ENCODE data around the gene OPN3.

Gene OPN3

DNA sequence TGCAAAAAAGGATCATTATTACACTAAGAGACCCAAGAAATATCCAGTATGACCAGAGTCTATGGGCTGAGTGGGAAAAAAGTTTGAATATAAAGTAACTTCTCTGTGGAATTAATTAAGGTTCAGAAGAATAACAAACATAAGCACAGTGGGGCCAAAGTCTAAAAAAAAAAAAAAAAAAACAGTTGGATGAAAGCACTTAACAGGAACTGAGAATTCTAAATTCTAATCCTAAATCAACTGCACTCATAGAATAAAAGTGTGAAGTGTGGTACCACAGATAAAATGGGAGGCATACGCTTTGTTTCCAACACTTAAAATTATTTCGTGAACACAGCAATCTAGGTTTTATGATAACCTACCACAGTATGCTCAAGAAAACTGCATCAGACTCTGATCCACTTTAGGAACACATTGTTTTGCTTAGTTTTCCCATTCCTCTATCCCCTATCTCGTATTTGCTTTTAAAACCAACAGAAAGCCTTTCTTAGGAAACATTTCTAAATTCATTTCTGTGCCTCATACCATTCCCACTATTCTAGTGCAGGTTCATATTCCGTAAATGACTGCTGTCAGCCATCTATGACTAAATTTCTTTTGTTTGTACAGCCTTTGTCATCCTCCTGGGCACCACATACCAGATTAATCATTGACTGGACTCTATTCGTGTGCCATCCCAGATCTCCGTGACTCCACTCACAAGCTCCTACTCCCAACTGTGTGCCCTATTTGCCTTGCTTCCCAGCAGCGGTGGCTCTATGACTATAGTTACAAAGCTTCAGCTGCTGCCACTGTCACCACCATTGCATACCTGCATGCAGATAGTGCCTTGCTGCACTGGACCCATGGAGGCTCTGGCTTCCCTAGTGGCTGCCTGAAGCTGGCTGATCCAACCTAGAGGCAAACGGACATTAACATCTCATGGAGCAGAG lies 24.9 kb downstream of the OPN3 start:
- DNase-seq (ENCODE audit: low spot score): no peak

DNA sequence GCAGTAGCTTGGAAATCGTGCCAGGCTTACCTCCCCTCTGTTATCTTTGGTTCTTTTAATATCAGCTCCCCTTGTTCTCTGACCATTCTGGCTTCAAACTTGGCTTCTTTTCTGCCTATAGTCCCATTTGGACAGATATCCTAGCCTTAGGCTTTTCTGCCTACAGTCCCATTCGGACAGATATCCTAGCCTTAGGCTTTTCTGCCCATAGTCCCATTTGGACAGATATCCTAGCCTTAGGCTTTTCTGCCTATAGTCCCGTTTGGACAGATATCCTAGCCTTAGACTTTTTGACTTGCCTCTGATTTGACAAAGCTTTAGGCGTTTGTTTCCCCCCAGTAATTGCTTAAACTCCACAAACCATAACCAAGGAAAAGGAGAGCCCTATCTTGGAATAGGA lies 25.6 kb downstream of the OPN3 start:
- no peak for DNase-seq (ENCODE audit: low spot score)

DNA sequence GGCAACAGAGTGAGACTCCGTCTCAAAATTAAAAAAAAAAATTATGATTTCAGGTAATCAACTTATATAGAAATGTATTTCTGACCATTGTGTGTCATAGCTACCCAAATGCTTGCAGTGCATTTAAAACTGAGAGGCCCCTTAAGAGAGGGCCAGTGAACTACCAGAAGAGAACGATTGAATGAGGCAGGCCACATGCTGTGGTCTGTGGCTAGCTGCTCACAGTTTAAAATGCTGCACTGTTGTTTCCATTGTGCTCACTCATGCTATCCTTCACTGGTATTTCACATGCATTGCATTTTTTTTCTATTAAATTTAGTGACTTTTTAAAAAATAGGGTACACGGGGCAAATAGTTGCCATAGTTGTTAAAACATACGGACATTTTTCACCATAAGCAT lies 26.0 kb downstream of the OPN3 start:
- no peak for DNase-seq (ENCODE audit: low spot score)

DNA sequence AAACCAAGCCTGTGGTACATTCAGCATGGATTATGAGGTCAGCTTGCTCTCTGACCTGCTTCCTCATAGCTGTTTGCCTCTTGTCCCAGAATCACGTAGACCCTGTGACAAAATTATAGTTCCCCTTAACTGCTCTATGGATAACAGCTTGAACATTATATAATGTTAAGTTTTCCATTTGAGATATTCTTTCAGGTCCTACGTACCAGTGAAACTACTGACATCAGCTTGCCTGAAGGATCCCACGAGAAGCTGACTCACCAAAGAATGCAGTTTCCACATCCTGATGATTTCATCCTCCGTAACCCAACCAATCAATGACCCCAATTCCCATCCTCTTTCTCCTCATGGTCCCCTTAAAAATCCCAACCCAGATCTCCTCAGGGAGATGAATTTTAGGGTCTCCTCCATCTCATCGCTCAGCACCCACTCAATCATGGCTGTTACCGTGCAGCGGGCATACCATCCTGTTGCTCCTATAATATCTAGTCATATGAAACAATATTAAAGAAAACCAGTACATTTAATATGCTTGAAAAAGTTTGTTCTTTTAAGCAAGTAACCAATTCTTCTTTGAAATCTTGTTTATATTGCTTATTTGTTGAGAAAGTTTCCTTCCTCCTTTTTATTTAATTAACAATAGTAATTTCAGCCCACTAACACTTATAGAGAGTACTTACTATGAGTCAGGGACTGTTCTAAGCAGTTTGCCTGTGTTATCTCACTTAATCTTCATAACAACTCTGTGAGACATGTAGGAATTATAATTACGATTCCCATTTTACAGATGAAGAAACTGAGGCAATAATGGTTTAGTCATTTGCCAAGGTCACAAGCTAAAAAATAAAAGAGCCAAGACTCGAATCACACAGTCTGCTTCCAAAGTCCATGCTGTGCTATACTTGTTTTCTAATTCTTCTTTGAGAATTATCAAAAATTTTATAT lies 27.4 kb downstream of the OPN3 start:
- peak; percentile 27 for DNase-seq (ENCODE audit: low spot score)

DNA sequence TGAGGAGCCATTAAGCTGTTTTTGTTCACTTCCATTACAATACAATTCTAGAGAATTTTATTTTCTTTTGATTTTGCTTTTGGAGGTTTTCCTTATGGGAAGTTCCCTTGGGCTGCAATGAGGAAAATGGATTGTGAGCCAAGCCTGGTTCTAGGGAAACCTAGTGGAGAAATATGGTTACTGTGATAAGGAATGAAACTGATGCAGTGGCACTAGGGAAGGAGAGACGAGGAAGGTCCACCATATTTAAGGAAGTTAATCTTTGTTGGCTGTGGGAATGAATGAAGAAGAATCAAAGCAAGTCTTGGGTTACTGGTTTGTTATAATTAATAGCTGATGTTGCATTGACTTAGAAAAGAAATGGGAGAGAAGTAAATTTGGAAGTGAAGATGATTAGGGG lies 28.4 kb downstream of the OPN3 start:
- no peak for DNase-seq (ENCODE audit: low spot score)

DNA sequence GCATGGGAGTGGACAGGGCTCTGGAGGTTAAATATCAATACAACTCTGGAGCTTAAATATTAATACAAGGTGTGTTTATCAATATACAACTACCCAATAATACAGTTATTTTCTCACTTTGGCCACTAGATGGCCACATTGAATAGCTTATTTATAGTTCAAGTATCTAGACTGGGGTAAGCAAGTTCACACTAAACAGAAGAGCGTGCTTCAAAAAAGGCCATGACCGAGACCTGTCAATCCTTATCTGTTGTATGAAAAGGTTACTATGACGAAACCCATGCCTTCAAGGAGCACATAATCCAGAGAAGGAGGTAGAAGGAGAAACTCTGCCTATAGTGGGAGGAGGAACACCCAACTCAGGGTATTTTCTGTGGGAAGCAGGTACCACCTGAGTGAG lies 29.1 kb downstream of the OPN3 start:
- peak; percentile 73 for DNase-seq (ENCODE audit: low spot score)

DNA sequence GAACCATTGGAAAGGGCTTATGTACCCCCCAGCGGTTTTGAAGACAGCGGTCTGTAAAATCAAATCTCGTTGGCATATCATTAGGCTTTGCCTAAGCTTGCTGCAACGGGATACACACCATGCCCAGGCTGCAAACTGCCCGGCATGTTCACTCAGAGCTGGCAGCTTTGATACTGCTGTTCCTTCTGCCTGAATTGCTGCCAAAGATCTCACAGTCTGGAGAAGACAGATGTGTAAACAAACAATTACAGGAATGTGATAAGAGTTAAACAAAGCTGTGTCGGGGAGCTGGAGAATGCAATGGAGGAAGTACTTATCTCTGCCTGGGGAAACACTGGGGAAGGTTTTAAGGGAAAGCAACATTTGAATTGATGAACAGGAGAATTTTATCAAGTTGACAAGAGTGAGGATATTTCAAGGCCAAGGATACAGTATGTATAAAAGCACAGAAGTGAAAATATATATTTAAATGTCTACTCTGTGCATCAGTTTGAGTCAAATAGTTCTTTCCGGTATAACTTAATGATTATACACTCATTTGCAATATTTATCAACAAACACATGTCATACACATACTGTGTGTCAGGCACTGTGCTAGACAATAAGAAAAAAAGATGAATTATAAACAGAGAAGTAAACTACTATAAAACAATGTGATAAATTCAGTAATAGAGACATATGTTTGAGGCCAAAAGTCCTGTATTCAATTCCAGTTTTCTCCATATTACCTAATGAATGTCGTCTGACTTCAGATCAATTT lies 29.9 kb downstream of the OPN3 start:
- no peak for DNase-seq (ENCODE audit: low spot score)

DNA sequence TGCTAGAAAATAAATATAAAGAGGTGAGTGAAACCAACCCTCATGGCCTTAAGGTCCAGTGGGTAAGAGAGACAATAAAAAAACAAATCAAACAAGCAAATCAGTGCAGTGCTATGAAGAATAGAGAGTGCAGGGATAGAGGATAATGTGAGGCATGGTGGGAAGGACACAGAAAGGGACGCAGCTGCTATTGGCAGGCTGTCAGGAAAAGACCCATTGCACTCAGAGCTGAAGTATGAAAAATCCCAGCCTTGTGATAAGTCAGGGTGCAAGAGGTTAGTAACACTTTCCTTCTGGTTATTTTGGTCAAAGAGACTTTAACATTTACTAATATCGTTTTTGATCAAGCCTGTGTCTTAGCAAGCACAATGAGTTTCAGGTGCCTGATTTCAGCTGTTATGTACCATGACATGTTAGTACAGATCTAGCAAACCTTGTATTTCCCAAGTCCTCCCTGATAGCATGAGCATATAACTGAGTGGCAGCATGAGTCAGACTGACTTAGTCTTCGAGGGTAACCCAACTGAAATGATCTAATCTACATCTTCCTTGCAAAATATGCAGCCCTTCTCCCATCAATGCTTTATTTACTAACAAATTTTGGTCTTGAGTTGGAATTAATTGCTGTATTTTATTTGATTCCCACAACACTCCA lies 31.7 kb downstream of the OPN3 start:
- no peak for DNase-seq (ENCODE audit: low spot score)

DNA sequence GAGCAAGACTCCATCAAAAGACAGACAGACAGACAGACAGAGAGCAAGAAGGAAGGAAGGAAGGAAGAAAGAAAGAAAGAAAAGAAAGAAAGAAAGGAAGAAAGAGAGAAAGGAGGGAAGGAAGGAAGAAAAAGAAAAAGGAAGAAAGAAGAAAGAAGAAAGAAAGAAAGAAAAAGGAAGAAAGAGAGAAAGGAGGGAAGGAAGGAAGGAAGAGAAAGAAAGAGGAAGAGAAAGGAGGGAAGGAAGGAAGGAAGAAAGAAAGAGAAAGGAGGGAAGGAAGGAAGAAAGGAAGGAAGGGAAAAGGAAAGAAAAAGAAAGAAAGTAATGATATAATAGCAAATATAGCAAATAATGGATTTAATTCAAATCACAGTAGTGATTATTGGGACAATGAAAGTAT lies 32.7 kb downstream of the OPN3 start:
- DNase-seq (ENCODE audit: low spot score): no peak

DNA sequence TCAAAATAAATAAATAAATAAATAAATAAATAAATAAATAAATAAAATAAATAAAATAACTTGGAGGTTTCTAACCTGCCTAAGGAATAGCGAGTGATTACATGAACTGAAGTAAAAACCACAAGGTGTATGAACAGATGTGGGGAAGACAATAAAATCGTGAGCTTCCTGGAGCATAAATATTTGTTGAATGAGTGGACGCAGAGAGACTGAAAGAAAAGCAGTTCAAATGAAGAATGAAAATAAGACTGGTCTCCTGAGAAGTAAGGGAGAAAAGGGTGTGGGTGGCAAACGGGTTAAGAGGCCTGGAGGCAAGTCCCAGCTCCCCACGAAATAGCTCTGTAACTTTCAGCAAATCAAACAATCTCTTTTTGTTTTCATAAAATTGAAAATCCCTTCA lies 33.6 kb downstream of the OPN3 start:
- no peak for DNase-seq (ENCODE audit: low spot score)

DNA sequence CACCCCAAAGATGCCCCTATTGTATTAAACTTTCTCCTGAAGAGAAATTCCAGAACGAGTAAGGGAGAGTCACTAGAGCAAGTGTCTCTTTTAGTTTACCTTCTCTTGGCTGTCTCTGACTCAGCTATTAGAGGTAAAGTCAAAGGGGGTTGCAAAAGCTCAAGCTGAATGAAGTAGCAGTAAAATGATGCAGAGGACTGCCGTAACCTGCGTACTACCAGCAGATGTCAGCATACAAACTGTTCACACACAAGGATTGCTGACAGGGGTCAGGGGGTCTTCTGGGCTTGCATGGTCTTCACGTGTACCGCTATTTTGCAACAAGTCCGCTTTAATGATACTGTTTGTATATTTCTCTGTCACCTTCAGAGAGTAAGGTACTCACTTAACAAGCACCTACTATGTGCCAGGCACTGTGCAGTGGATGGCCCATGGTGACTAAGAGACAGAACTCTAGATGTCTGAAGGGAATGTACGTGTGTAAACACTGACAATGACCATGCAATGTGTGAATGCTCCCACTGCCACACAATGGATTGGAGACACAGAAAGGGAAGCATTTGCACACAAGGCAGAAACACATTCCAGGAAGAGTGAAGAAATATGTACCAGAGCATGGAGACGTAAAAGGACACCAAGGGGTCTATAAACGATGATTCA lies 34.9 kb downstream of the OPN3 start:
- no peak for DNase-seq (ENCODE audit: low spot score)

DNA sequence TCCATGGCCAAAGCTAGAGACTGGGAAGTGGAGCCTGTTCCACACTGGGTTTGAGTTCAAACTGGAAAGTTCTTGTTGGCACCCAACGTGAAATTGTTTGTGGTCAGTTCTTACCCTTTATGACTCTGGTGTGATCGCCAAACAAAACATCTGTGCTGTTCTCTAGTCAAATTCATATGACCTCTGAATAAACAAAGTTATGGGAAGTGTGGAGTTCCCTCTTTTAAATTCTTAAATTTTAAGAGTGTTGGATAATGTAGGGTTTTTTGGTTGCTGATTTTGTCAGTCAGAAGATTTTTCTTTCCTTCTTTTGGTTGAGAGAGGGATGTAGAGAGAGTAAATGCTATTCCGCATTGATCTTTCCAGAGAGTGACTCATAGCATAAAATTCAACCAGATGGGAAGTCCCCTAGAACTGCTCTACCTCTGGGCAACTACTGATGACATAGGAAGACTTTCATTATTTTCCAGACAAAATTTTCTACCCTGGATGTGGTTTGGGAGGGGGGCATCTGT lies 36.4 kb downstream of the OPN3 start:
- no peak for DNase-seq (ENCODE audit: low spot score)

DNA sequence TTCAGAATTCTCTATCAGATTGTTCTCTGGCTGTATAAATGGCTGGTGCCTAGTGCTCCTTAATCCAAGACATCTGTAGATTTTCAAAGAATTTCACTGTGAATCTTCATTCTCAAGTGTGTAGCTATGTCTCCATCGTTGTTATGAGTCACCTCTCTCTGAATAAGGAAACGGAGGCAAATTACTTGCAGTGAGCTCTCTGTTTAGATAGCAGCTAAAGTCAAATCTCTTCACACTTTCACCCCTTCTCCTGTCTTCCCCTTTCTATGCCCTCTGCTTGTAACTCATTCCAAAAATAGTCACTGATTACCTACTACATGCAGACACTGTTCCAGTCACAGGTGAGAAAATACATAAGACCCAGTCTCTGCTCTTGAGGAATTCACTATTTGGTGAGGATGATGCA lies 39.7 kb downstream of the OPN3 start:
- DNase-seq (ENCODE audit: low spot score): no peak

DNA sequence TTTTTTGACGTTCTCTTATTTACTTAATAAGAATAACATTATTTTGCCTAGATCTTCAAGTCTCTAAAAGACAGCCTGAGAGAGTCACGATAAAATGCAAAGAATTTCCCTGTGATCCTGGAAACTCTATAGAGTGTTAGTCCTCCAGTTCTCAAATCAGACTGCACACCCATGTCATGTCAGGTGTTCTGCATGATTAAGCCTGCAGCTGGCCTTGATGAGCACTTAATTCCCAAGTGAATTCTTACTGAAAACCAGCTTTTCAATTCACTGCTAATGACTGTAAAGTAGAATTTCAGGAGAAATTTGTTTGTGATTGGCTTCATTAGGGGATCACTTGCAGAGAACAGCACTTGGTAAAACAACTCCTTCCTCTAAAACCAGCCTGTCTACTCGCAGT lies 41.9 kb downstream of the OPN3 start:
- DNase-seq (ENCODE audit: low spot score): no peak

DNA sequence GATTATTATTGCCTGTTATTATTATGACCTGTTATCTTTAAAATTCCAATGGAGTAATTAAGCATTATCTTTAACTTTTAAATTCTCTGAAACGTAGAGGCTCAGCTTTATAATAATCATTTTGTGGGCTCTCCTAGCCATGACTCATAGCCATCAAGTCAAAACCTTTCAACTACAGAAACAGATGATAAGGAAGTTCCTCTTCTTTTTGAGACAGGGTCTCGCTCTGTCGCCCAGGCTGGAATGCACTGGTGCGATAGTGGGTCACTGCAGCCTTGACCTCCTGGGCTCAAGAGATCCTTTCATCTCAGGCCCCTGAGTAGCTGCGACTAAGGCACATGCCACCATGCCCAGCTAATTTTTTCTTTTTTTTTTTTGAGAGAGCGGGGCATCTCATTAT lies 43.5 kb downstream of the OPN3 start:
- DNase-seq (ENCODE audit: low spot score): no peak

DNA sequence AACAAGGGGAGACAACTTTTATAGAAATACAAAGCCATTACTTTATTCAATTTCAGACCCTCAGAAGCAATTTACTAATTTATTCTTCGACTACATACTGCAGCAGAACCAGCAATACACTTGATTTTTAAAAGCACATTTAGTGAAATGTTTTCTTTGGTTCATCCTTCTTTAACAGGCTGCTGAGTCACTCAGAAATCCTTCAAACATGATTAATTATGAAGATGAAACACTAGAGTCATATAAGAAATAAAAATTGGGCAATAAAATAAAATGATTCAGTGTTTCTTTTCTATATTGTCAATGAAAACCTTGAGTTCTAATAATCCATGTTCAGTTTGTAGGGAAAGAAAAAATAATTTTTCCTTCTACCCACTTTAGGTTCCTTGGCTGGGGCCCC lies 47.0 kb downstream of the OPN3 start:
- DNase-seq (ENCODE audit: low spot score): no peak

DNA sequence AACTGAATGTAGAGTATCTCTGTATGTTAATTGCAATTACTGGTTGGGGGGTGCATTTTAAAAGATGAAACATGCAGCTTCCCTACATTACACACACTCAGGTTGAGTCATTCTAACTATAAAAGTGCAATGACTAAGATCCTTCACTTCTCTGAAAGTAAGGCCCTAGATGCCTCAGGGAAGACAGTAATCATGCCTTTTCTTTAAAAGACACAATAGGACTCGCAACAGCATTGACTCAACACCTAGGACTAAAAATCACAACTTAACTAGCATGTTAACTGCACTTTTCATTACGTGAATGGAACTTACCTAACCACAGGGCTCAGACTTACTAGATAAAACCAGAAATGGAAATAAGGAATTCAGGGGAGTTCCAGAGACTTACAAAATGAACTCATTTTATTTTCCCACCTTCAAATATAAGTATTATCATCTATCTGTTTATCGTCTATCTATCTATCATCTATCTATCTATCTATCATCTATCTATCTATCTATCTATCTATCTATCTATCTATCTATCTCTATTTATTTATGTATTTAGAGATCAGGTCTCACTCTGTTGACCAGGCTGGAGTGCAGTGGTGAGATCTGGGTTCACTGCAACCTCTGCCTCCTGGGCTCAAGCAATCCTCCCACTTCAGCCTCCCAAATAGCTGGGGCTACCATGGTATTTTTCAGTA lies 47.8 kb downstream of the OPN3 start:
- peak; percentile 52 for DNase-seq (ENCODE audit: low spot score)

DNA sequence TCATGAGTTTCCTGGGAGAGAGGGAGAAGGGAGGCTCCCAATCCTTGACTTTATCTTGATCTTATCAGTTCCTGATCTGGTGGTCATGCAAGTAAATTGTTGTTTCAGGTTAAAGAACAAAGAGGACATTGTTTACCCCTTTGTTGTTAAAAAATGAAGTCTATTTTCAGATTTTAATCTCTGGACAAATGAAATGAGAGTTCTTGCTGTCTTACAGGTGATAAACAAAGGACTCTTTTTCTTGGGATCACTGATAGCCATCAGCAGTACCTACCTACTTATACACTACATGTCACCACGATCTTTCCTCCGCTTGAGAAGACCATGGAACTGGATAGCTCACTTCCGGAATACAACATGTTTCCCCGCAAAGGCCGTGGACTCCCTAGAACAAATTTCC lies 48.4 kb downstream of the OPN3 start:
- no peak for DNase-seq (ENCODE audit: low spot score)

DNA sequence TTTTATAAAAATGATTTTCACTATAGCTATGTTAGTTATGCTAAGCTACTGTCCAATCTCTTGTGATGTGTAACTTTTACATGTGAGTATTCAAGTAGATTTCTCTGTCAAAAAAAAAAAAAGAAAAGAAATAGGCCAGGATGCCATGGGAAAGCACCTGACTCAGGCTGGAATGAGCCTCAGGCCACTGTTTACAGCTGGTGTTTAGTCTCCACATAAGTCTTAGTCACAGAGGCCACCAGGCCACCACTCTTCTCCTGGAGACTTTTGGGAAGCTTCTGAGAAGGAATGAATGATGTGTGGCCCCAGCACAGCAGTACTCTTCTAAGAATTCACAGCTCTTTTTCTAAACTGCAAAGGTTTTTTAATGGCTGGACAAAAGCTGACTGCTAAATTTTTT lies 48.9 kb downstream of the OPN3 start:
- DNase-seq (ENCODE audit: low spot score): peak; percentile 40

DNA sequence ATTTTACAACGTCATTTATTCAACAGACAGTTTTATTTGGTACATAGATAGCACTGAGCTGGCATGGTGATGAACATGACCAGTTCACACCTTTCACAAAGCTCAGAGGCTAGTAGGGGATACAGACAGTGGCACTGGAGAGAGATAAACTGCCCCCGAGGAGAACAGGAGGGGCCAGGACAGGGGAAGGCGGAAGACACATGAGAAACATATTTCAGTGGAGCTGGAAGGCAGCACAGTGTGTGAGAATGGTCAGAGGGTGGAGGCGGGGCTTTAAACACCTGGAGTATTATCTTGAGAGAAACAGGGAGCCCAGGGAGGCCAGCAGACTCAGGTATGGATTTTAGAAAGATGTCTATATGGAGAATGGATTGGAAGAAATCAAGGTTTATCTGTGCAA lies 49.5 kb downstream of the OPN3 start:
- DNase-seq (ENCODE audit: low spot score): no peak

Data from COLO829 (cell line).